ENCODE results near the gene LAMTOR1.

Gene LAMTOR1

DNA sequence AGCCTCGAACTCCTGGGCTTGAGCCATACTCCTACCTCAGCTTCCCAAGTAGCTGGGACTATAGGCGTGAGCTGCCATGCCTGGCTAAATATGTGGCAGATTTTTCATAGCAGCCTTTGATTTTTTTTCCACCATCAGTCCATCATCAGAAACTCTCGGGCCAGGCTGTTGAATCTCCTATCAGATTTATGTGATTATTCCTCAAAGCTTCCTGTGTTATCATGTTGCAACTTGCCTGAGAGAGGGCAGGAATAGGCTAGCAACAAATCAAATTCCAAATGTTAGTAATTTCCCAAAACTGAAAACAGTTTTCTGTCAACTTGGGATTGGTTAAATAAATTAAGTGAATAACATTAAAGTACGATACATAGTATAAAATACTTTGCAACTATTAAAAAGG is 19.0 kb downstream of the LAMTOR1 start:
- no peak for DNase-seq (ENCODE audit: extremely low read depth, insufficient read length)
- TF ChIP-seq, protein P1, sequence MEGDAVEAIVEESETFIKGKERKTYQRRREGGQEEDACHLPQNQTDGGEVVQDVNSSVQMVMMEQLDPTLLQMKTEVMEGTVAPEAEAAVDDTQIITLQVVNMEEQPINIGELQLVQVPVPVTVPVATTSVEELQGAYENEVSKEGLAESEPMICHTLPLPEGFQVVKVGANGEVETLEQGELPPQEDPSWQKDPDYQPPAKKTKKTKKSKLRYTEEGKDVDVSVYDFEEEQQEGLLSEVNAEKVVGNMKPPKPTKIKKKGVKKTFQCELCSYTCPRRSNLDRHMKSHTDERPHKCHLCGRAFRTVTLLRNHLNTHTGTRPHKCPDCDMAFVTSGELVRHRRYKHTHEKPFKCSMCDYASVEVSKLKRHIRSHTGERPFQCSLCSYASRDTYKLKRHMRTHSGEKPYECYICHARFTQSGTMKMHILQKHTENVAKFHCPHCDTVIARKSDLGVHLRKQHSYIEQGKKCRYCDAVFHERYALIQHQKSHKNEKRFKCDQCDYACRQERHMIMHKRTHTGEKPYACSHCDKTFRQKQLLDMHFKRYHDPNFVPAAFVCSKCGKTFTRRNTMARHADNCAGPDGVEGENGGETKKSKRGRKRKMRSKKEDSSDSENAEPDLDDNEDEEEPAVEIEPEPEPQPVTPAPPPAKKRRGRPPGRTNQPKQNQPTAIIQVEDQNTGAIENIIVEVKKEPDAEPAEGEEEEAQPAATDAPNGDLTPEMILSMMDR (IDR thresholded peaks at IDR 0.05; ENCODE audit: insufficient read depth, low read length, poor library complexity, severe bottlenecking) = no peak
- Histone ChIP-seq H3K36me3 (ENCODE audit: control insufficient read depth, insufficient read depth, low read length) (no peaks in the 10 kb centered on the region; the same call in 1 of the 2 replicates), H3K4me3 (replicated peaks; ENCODE audit: low read depth, low read length) (no peak overlapping the region), H3K27me3 (replicated peaks; ENCODE audit: control insufficient read depth, insufficient read depth, low read length) (no peaks in the 10 kb centered on the region)

DNA sequence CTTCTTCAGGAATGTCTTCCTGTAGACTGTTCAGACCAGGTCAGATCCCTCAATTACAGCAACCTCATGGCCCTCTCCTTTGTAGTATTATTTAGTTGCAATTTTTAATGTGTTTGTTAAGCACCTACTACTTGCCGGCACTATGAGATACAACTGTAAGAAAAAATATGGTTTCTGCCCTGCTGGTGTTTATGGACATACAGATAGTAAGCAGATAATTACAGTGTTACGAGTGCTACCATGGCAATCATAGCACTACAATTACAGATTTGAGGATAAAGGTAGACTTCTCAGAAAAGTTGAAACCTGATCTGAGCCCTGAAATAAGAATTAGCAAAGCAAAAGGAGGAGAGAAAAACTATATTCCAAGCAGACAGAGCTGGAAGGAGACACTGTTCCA is 19.7 kb downstream of the LAMTOR1 start:
- H3K27me3 ChIP-seq (replicated peaks; ENCODE audit: control insufficient read depth, insufficient read depth, low read length) = no peaks in the 10 kb centered on the region
- H3K4me3 ChIP-seq (replicated peaks; ENCODE audit: low read depth, low read length) = no peak overlapping the region
- no peaks in the 10 kb centered on the region; the same call in 1 of the 2 replicates for H3K36me3 ChIP-seq (ENCODE audit: control insufficient read depth, insufficient read depth, low read length)
- TF ChIP-seq, protein P1 (IDR thresholded peaks at IDR 0.05; ENCODE audit: insufficient read depth, low read length, poor library complexity, severe bottlenecking) = no peak
- DNase-seq (ENCODE audit: extremely low read depth, insufficient read length) = no peak

DNA sequence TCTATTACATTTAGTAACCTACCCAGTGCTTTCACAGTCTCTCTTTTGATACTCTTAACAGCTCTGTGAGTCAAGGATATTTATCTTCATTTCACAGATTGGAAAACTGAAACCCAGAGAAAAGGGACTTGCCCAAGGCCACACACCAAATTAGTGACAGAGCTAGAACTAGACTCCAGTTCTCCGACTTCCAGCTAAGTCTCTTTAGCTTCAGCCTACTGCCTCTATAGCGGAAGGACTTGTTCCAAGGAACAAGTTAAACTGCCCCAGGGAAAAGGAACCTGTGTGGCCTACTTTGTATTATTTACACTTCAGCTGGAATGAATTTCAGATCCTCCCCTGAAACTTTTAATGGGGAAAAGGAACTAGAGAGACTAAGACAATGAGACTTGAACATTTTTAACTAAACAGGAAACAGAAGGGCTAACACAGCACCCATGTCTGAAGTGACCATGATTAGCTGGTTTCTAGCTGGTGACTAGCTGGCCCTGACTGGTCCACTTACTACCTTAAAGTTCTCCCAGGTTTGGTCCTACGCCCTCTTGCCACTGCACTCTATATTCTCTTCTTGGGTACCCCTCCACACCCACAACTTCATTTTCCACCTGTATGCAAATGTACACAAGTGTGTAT is 21.2 kb downstream of the LAMTOR1 start:
- no peak overlapping the region for H3K4me3 ChIP-seq (replicated peaks; ENCODE audit: low read depth, low read length)
- DNase-seq (ENCODE audit: extremely low read depth, insufficient read length) = no peak
- no peaks in the 10 kb centered on the region for H3K36me3 ChIP-seq (ENCODE audit: control insufficient read depth, insufficient read depth, low read length)
- TF ChIP-seq, protein P1 (IDR thresholded peaks at IDR 0.05; ENCODE audit: insufficient read depth, low read length, poor library complexity, severe bottlenecking) = no peak
- no peaks in the 10 kb centered on the region for H3K27me3 ChIP-seq (replicated peaks; ENCODE audit: control insufficient read depth, insufficient read depth, low read length)

- Histone ChIP-seq H3K4me3 (replicated peaks; ENCODE audit: low read depth, low read length) (peak overlapping the region; percentile 80), H3K27me3 (replicated peaks; ENCODE audit: control insufficient read depth, insufficient read depth, low read length) (no peaks in the 10 kb centered on the region), H3K36me3 (ENCODE audit: control insufficient read depth, insufficient read depth, low read length) (no peaks in the 10 kb centered on the region)
- TF ChIP-seq, protein P1 (IDR thresholded peaks at IDR 0.05; ENCODE audit: insufficient read depth, low read length, poor library complexity, severe bottlenecking) = no peak
- no peak for DNase-seq (ENCODE audit: extremely low read depth, insufficient read length)
Measured at GRCh38 chr11:72081184-72081644, 21.9 kb downstream of the LAMTOR1 start.

DNA sequence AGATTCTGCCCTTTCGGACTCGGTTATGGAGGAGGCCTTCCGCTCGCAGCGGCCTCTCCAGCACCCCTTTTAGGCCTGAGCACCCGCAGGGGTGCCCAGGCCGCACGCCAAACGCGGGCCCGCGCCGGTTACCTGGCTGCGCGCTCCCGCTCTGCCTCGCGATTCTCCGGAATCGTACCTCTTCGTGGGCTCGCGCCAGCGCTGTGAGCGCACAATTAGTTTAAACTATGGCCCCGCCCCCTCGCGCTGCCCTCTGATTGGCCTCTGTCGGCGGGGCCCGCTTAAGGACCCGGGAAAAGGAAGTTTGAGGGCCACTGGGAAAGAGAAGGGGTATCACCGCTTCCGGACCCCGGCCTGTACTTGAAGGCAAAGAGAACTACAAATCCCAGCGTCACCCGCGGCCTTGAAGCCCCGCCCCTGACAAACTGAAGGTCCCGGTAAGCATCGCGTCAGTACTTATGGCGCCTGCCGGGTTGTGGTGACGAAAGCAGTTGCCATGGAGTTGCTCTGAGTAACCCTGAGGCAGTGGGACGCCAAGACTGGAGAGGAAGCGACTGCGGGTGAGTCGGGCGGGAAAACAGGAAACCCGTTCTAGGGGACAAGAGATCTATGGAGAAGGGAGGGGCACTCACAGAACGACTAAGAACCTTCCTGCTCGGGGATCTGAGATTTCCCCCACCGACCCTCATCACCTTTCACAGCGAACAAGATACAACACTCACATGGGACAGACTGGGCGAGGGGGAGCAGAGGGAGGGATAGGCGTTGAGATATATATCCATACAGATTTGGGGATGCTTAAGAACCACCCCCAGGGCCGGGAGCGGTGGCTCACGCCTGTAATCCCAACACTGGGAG is 22.5 kb downstream of the LAMTOR1 start, which contains the start of the genes LRRC51 and NUMA1:
Gene LRRC51, plus strand, starts transcription at position 525 of the 858 bp plus-strand sequence. CDS start 8,234 bp downstream, outside the sequence.
Gene NUMA1, minus strand, starts transcription at position 217 of the 858 bp plus-strand sequence. CDS start 44,599 bp downstream, outside the sequence.
- TF ChIP-seq, protein P1 (IDR thresholded peaks at IDR 0.05; ENCODE audit: insufficient read depth, low read length, poor library complexity, severe bottlenecking) = no peak
- DNase-seq (ENCODE audit: extremely low read depth, insufficient read length) = peak; percentile 96
- no peaks in the 10 kb centered on the region for H3K27me3 ChIP-seq (replicated peaks; ENCODE audit: control insufficient read depth, insufficient read depth, low read length)
- peak within 1 kb of the TSS; percentile 80 for H3K4me3 ChIP-seq (replicated peaks; ENCODE audit: low read depth, low read length)
- H3K36me3 ChIP-seq (ENCODE audit: control insufficient read depth, insufficient read depth, low read length) = no peaks in the 10 kb centered on the region
